ENCODE measurements around the gene ADAMTS15.

Gene ADAMTS15

GRCh38 chr11:130462931-130463330 is 14.5 kb downstream of the ADAMTS15 start:
- no peak for DNase-seq

GRCh38 chr11:130464291-130464812 is 15.9 kb downstream of the ADAMTS15 start:
- DNase-seq: no peak

GRCh38 chr11:130465263-130465662 is 16.8 kb downstream of the ADAMTS15 start:
- no peak for DNase-seq

- no peak for DNase-seq
Observed at GRCh38 chr11:130467116-130467900, 18.9 kb downstream of the ADAMTS15 start.

- DNase-seq: no peak
Observed at GRCh38 chr11:130469181-130469580, 20.7 kb downstream of the ADAMTS15 start.

- DNase-seq: no peak
Observed at GRCh38 chr11:130470832-130471706, 22.6 kb downstream of the ADAMTS15 start.

GRCh38 chr11:130471731-130472433 is 23.4 kb downstream of the ADAMTS15 start:
- DNase-seq: no peak

- DNase-seq: no peak
Observed at GRCh38 chr11:130472434-130472961, 24.1 kb downstream of the ADAMTS15 start.

GRCh38 chr11:130473056-130473794 is 24.8 kb downstream of the ADAMTS15 start:
- no peak for DNase-seq

GRCh38 chr11:130473795-130474377 is 25.4 kb downstream of the ADAMTS15 start:
- no peak for DNase-seq

GRCh38 chr11:130474637-130475400 is 26.4 kb downstream of the ADAMTS15 start:
- DNase-seq: no peak

- no peak for DNase-seq
Observed at GRCh38 chr11:130475426-130476053, 27.1 kb downstream of the ADAMTS15 start.

GRCh38 chr11:130476200-130476921 is 27.9 kb downstream of the ADAMTS15 start:
- DNase-seq: no peak

GRCh38 chr11:130476922-130477491 is 28.6 kb downstream of the ADAMTS15 start:
- no peak for DNase-seq

GRCh38 chr11:130477586-130478203 is 29.2 kb downstream of the ADAMTS15 start:
- DNase-seq: no peak

GRCh38 chr11:130478204-130478701 is 29.8 kb downstream of the ADAMTS15 start:
- no peak for DNase-seq

- DNase-seq: no peak
Observed at GRCh38 chr11:130478881-130479280, 30.4 kb downstream of the ADAMTS15 start.

GRCh38 chr11:130480186-130480585 is 31.7 kb downstream of the ADAMTS15 start:
- no peak for DNase-seq

- DNase-seq: no peak
Observed at GRCh38 chr11:130480711-130481140, 32.3 kb downstream of the ADAMTS15 start.

Measured in NCI-H1048 (cell line).